Smooth muscle cell (in vitro differentiated cells): ENCODE measurements around the gene ZNF124. TPM values are rescaled to one million over a fixed set of nuclear protein-coding genes. Genes with fewer than 3 reads are reported as not detected.
"Not testable (repeated sequence)": the region's sequence is repeated elsewhere in the genome, so short reads cannot be mapped to it uniquely, and the experiment has no call there.

ENCODE experiments used
- DNase-seq: peaks from one replicate; lab custom pipeline; 2025; ENCODE audit not compliant: unreplicated experiment; lab: John Stamatoyannopoulos, UW
- H2AFZ ChIP-seq: fragments of 200-600 bp; sonication (generic); 2 replicates; pipeline ENCODE4 v1.6.0; 2016; ENCODE audit warnings: antibody characterized with exemption, low read depth, mild to moderate bottlenecking
- H3F3A ChIP-seq: fragments of 200-600 bp; sonication (generic); 2 replicates; pipeline ENCODE4 v1.6.0; 2017; ENCODE audit warnings: antibody characterized with exemption, low read depth
- H3K27ac ChIP-seq: fragments of 200-600 bp; sonication (generic); 2 replicates; pipeline ENCODE4 v1.5.1; 2016; ENCODE audit warnings: low read depth, mild to moderate bottlenecking
- H3K27me3 ChIP-seq: fragments of 200-600 bp; sonication (generic); 2 replicates; pipeline ENCODE4 v1.6.1; 2016; ENCODE audit warnings: low read depth, mild to moderate bottlenecking
- H3K36me3 ChIP-seq: fragments of 200-600 bp; sonication (generic); 2 replicates; pipeline ENCODE4 v1.5.1; 2016; ENCODE audit warnings: low read depth
- H3K4me1 ChIP-seq: fragments of 200-600 bp; sonication (generic); 2 replicates; pipeline ENCODE4 v1.5.1; 2016; ENCODE audit warnings: low read depth
- H3K4me2 ChIP-seq: fragments of 200-600 bp; sonication (generic); 2 replicates; pipeline ENCODE4 v1.6.0; 2016; ENCODE audit warnings: mild to moderate bottlenecking
- H3K4me3 ChIP-seq: fragments of 200-600 bp; sonication (generic); 2 replicates; pipeline ENCODE4 v1.5.1; 2016; ENCODE audit warnings: mild to moderate bottlenecking
- H3K79me2 ChIP-seq: fragments of 200-600 bp; sonication (generic); 2 replicates; pipeline ENCODE4 v1.6.0; 2016; ENCODE audit warnings: low read depth, mild to moderate bottlenecking
- H3K9ac ChIP-seq: fragments of 200-600 bp; sonication (generic); 2 replicates; pipeline ENCODE4 v1.6.0; 2016; ENCODE audit warnings: low read depth
- H3K9me3 ChIP-seq: fragments of 200-600 bp; sonication (generic); replicated peaks from 2 replicates; pipeline ENCODE4 v1.5.1; 2016; ENCODE audit warnings: low read depth
- H4K20me1 ChIP-seq: fragments of 200-600 bp; sonication (generic); 2 replicates; pipeline ENCODE4 v1.6.0; 2016; ENCODE audit warnings: low read depth
- CTCF ChIP-seq: fragments of 200-600 bp; sonication (generic); IDR thresholded peaks from 2 replicates; pipeline ENCODE4 v1.5.1; 2017; ENCODE audit warnings: borderline replicate concordance, mild to moderate bottlenecking, antibody characterized with exemption; ENCODE audit not compliant: insufficient read depth, poor library complexity, severe bottlenecking
- WGBS: methylation state at CpG from one replicate; pipeline ENCODE4 v1.1.7; 2016; ENCODE audit warnings: low lambda C conversion rate; 5-methylcytosine and 5-hydroxymethylcytosine counted together
- polyA plus RNA-seq: library from polyadenylated mRNA; unstranded; fragments of >200 nt; fragmentation: Nextera tagmentation; extraction: Ambion mirVana; gene quantifications from 2 replicates; pipeline ENCODE4 v1.2.1, GENCODE V29; 2016
- total RNA-seq: library from RNA; depleted of rRNA; stranded (reverse); fragments of >200 nt; gene quantifications from 2 replicates; pipeline ENCODE4 v1.2.3, GENCODE V29; 2014

Gene ZNF124
- total and polyA plus RNA-seq, 2 experiments from 2014 or later = 4.2 to 47.2 TPM

- H3K4me2 ChIP-seq = no peak overlapping the region
- H3K36me3 ChIP-seq = peaks cover 10% of the 10 kb centered on the region
- DNase-seq = no peak
- no peaks in the 10 kb centered on the region for H3F3A ChIP-seq
- H3K27me3 ChIP-seq = no peaks in the 10 kb centered on the region
- no peak for TF ChIP-seq CTCF
- H3K79me2 ChIP-seq = peaks cover 88% of the 10 kb centered on the region
- no peak overlapping the region for H3K27ac ChIP-seq
- H3K9me3 ChIP-seq = peaks cover 14% of the 10 kb centered on the region
- no peak overlapping the region for H2AFZ ChIP-seq
- H3K9ac ChIP-seq = no peak overlapping the region
- H3K4me1 ChIP-seq = no peaks in the 10 kb centered on the region
- H4K20me1 ChIP-seq = peaks cover 15% of the 10 kb centered on the region
- 94% methylated on average over 4 of the region's 4 CpGs for WGBS
- H3K4me3 ChIP-seq = no peak overlapping the region
Measured at GRCh38 chr1:247165674-247166073, 6.1 kb downstream of the ZNF124 start.

- Histone ChIP-seq H3K4me1 (no peaks in the 10 kb centered on the region), H2AFZ (no peak overlapping the region), H3K27ac (no peak overlapping the region), H3K9ac (no peak overlapping the region), H3K27me3 (no peaks in the 10 kb centered on the region), H3K79me2 (peaks cover 97% of the 10 kb centered on the region), H3K9me3 (peaks cover 14% of the 10 kb centered on the region), H3F3A (no peaks in the 10 kb centered on the region), H3K4me2 (no peak overlapping the region), H4K20me1 (peaks cover 15% of the 10 kb centered on the region), H3K4me3 (no peak overlapping the region), H3K36me3 (peaks cover 11% of the 10 kb centered on the region)
- WGBS = 98% methylated on average over 6 of the region's 6 CpGs
- TF ChIP-seq CTCF = no peak
- no peak for DNase-seq
Measured at GRCh38 chr1:247164694-247165093, 7.1 kb downstream of the ZNF124 start.

DNA sequence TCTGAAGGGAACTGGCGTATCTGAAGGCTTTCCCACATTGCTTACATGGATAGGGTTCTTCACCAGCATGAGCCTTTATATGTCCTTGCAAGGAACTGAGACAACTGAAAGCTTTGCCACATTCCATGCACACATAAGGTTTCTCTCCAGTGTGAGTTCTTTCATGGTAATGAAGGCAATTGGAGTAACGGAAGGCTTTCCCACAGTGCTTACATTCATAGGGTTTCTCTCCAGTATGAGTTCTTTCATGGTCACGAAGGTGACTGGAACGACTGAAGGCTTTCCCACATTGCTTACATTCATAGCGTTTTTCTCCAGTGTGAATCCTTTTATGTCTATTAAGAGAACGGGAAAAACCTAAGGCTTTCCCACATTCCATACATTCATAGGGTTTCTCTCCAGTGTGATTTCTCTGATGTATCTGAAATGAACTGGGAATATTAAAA lies 15.0 kb downstream of the ZNF124 start:
- Histone ChIP-seq H3K36me3 (peaks cover 71% of the 10 kb centered on the region), H3K4me3 (no peak overlapping the region), H3K4me2 (no peak overlapping the region), H4K20me1 (no peaks in the 10 kb centered on the region), H2AFZ (no peak overlapping the region), H3K27ac (no peak overlapping the region), H3K9ac (no peak overlapping the region), H3F3A (no peaks in the 10 kb centered on the region), H3K9me3 (peaks cover 66% of the 10 kb centered on the region), H3K27me3 (no peaks in the 10 kb centered on the region), H3K4me1 (no peaks in the 10 kb centered on the region), H3K79me2 (peaks cover 65% of the 10 kb centered on the region)
- WGBS = 99% methylated on average over 6 of the region's 6 CpGs
- no peak for TF ChIP-seq CTCF
- no peak for DNase-seq

- peaks cover 10% of the 10 kb centered on the region for H3K9me3 ChIP-seq
- H3K9ac ChIP-seq = no peak overlapping the region
- no peak overlapping the region for H3K4me2 ChIP-seq
- no peaks in the 10 kb centered on the region for H3K27me3 ChIP-seq
- no peak overlapping the region for H3K27ac ChIP-seq
- peaks cover 18% of the 10 kb centered on the region for H3K36me3 ChIP-seq
- H3K79me2 ChIP-seq = peaks cover 21% of the 10 kb centered on the region
- 96% methylated on average over 2 of the region's 2 CpGs for WGBS
- H3F3A ChIP-seq = no peaks in the 10 kb centered on the region
- no peak overlapping the region for H3K4me3 ChIP-seq
- no peak overlapping the region for H2AFZ ChIP-seq
- DNase-seq = no peak
- no peak for TF ChIP-seq CTCF
- H4K20me1 ChIP-seq = no peaks in the 10 kb centered on the region
- no peaks in the 10 kb centered on the region for H3K4me1 ChIP-seq
Measured at GRCh38 chr1:247147781-247148180, 24.0 kb downstream of the ZNF124 start.

DNA sequence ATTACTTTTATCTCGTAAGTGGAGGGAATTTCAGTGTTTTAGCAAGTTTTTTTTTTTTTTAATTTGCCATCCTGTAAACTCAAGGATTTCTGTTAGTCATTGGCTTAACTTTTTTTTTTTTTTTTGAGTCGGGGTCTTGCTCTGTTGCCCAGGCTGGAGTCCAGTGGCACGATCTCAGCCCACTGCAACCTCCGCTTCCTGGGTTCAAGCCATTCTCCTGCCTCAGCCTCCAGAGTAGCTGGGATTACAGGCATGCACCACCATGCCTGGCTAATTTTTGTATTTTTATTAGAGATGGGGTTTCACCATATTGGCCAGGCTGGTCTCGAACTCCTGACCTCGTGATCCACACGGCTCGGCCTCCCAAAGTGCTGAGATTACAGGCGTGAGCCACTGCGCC lies 24.7 kb downstream of the ZNF124 start:
- not testable (repeated sequence) for H3K4me3 ChIP-seq, DNase-seq, H4K20me1 ChIP-seq, H2AFZ ChIP-seq, H3K9me3 ChIP-seq, H3F3A ChIP-seq, H3K27ac ChIP-seq, H3K4me1 ChIP-seq, H3K4me2 ChIP-seq, H3K27me3 ChIP-seq, H3K9ac ChIP-seq
- 96% methylated on average over 10 of the region's 10 CpGs for WGBS
- Histone ChIP-seq H3K36me3 (peaks cover 18% of the 10 kb centered on the region), H3K79me2 (peaks cover 20% of the 10 kb centered on the region)
